BLaER1 treated with 17β-estradiol and CSF1 and Interleukin-3, amounts not matched to agents 10 nM and 100 nM (cell line): ENCODE measurements around the gene NAA80.

ENCODE experiments used
- H3K27ac ChIP-seq, 11 experiments: shearing (Covaris generic); formaldehyde crosslinking; 2 replicates each; pipeline ENCODE4 v1.8.1; 2022
- H3K27me3 ChIP-seq, 11 experiments: shearing (Covaris generic); formaldehyde crosslinking; 2 replicates each; pipeline ENCODE4 v1.8.1; 2022
- H3K36me3 ChIP-seq, 11 experiments: shearing (Covaris generic); formaldehyde crosslinking; 2 replicates each; pipeline ENCODE4 v1.8.1; 2022
- H3K4me1 ChIP-seq, 10 experiments: shearing (Covaris generic); formaldehyde crosslinking; 2 replicates each; pipeline ENCODE4 v1.8.1; 2022
- H3K4me2 ChIP-seq, 11 experiments: shearing (Covaris generic); formaldehyde crosslinking; 2 replicates each; pipeline ENCODE4 v1.8.1; 2022
- H3K4me3 ChIP-seq, 10 experiments: shearing (Covaris generic); formaldehyde crosslinking; 2 replicates each; pipeline ENCODE4 v1.8.1; 2022
- H3K9ac ChIP-seq, 11 experiments: shearing (Covaris generic); formaldehyde crosslinking; 2 replicates each; pipeline ENCODE4 v1.8.1; 2022
- H3K9me3 ChIP-seq, 11 experiments: shearing (Covaris generic); formaldehyde crosslinking; replicated peaks in 1 of 11; 2 replicates each; pipeline ENCODE4 v1.8.1; 2022
- H4K20me1 ChIP-seq, 11 experiments: shearing (Covaris generic); formaldehyde crosslinking; 2 replicates each; pipeline ENCODE4 v1.8.1; 2022
- Cebpa-rat ChIP-seq, 11 experiments: shearing (Covaris generic); IDR thresholded peaks; 2 replicates each; pipeline ENCODE4 v1.8.1; 2022

NAA80 gene

GRCh38 chr3:50251220-50251619 lies 48.0 kb downstream of the NAA80 start:
- TF ChIP-seq Cebpa-rat (IDR thresholded peaks at IDR 0.05), result no peak
- H3K27ac ChIP-seq, result no peak overlapping the region
- H3K27me3 ChIP-seq, result no peaks in the 10 kb centered on the region
- H3K9me3 ChIP-seq, result no peaks in the 10 kb centered on the region
- H3K4me1 ChIP-seq, result peaks cover 35 to 98% (median 77%) of the 10 kb centered on the region in 10 experiments
- no peak overlapping the region for H3K4me3 ChIP-seq
- H3K36me3 ChIP-seq, result peaks cover 71 to 97% (median 90%) of the 10 kb centered on the region in 11 experiments
- H3K4me2 ChIP-seq, result peak overlapping the region in 3 of 11 experiments; percentile 33 to 85 (median 35); a peak in 4 of 22 replicates
- H4K20me1 ChIP-seq, result peaks cover 90 to 100% (median 99%) of the 10 kb centered on the region in 11 experiments
- H3K9ac ChIP-seq, result peak overlapping the region in 3 of 11 experiments; percentile 9 to 69 (median 61); a peak in 1 of 22 replicates

- Histone ChIP-seq H3K9ac (peak overlapping the region in 4 of 11 experiments; percentile 61 to 99 (median 80); a peak in 4 of 22 replicates), H3K27ac (no peak overlapping the region), H3K4me1 (peaks cover 42 to 100% (median 84%) of the 10 kb centered on the region in 10 experiments), H3K9me3 (no peaks in the 10 kb centered on the region), H3K4me2 (peak overlapping the region in 2 of 11 experiments; percentile 38 to 96; a peak in 4 of 22 replicates), H3K27me3 (no peaks in the 10 kb centered on the region), H3K4me3 (no peak overlapping the region), H4K20me1 (peaks cover 88 to 100% (median 95%) of the 10 kb centered on the region in 11 experiments), H3K36me3 (peaks cover 65 to 92% (median 85%) of the 10 kb centered on the region in 11 experiments)
- TF ChIP-seq Cebpa-rat (IDR thresholded peaks at IDR 0.05), result no peak
These were observed 48.7 kb downstream of the NAA80 start for GRCh38 chr3:50250514-50250913.

- H3K4me1 ChIP-seq, result peaks cover 46 to 100% (median 85%) of the 10 kb centered on the region in 10 experiments
- H3K27ac ChIP-seq, result peak overlapping the region in 7 of 11 experiments; percentile 45 to 99 (median 63); a peak in 11 of 22 replicates
- peak overlapping the region in 8 of 11 experiments; percentile 7 to 99 (median 96); a peak in 14 of 22 replicates for H3K4me2 ChIP-seq
- TF ChIP-seq Cebpa-rat (IDR thresholded peaks at IDR 0.05), result no peak
- peak overlapping the region in 10 of 11 experiments; percentile 5 to 99 (median 94); a peak in 15 of 22 replicates for H3K9ac ChIP-seq
- H4K20me1 ChIP-seq, result peaks cover 80 to 100% (median 87%) of the 10 kb centered on the region in 11 experiments
- H3K27me3 ChIP-seq, result no peaks in the 10 kb centered on the region
- H3K4me3 ChIP-seq, result no peak overlapping the region
- peaks cover 54 to 92% (median 78%) of the 10 kb centered on the region in 11 experiments for H3K36me3 ChIP-seq
- H3K9me3 ChIP-seq, result no peaks in the 10 kb centered on the region
These were observed 49.7 kb downstream of the NAA80 start for GRCh38 chr3:50249457-50249856.

- H4K20me1 ChIP-seq, result peaks cover 71 to 99% (median 77%) of the 10 kb centered on the region in 11 experiments
- H3K27me3 ChIP-seq, result no peaks in the 10 kb centered on the region
- peak overlapping the region in 2 of 10 experiments; percentile 47 to 61; a peak in 2 of 20 replicates for H3K4me3 ChIP-seq
- H3K27ac ChIP-seq, result peak overlapping the region in 10 of 11 experiments; percentile 5 to 99 (median 62); a peak in 19 of 22 replicates
- H3K4me2 ChIP-seq, result peak overlapping the region; percentile 91 to 100 (median 97); a peak in 20 of 22 replicates
- TF ChIP-seq Cebpa-rat (IDR thresholded peaks at IDR 0.05), result no peak
- H3K36me3 ChIP-seq, result peaks cover 45 to 92% (median 78%) of the 10 kb centered on the region in 11 experiments
- peak overlapping the region; percentile 43 to 99 (median 93); a peak in 21 of 22 replicates for H3K9ac ChIP-seq
- H3K9me3 ChIP-seq, result no peaks in the 10 kb centered on the region
- peaks cover 57 to 100% (median 86%) of the 10 kb centered on the region in 10 experiments for H3K4me1 ChIP-seq
These were observed 50.8 kb downstream of the NAA80 start for GRCh38 chr3:50248387-50248786.

GRCh38 chr3:50246517-50246954 lies 52.7 kb downstream of the NAA80 start:
- Histone ChIP-seq H3K9me3 (no peaks in the 10 kb centered on the region), H3K27ac (peak overlapping the region; percentile 49 to 99 (median 94); a peak in 21 of 22 replicates), H3K27me3 (no peaks in the 10 kb centered on the region), H3K4me2 (peak overlapping the region; percentile 91 to 100 (median 97)), H3K36me3 (peaks cover 27 to 77% (median 61%) of the 10 kb centered on the region in 11 experiments), H3K4me1 (peaks cover 75 to 100% (median 92%) of the 10 kb centered on the region in 10 experiments), H4K20me1 (peaks cover 59 to 99% (median 76%) of the 10 kb centered on the region in 11 experiments), H3K9ac (peak overlapping the region; percentile 80 to 99 (median 97)), H3K4me3 (peak overlapping the region; percentile 46 to 69 (median 55); a peak in 19 of 20 replicates)
- TF ChIP-seq Cebpa-rat (IDR thresholded peaks at IDR 0.05), result no peak
